NOMO-1 (cell line): ENCODE data around the gene OOEP.
"Not testable (repeated sequence)": the region's sequence is repeated elsewhere in the genome, so short reads cannot be mapped to it uniquely, and the experiment has no call there.

ENCODE experiments used
- DNase-seq, 2 experiments: peaks; one replicate each; lab custom pipeline; 2025; ENCODE audit not compliant: unreplicated experiment in 2 of 2; lab: John Stamatoyannopoulos, UW

The OOEP gene

GRCh38 chr6:73369563-73369962 lies at the start of gene OOEP:
Gene OOEP, minus strand, starts transcription at chr6:73369897. Its CDS starts 105 bp downstream, at chr6:73369792.
- DNase-seq: no peak

GRCh38 chr6:73418081-73418741 lies 48.5 kb upstream of the OOEP start:
- DNase-seq: no peak

GRCh38 chr6:73413102-73413501 lies 43.4 kb upstream of the OOEP start:
- no peak for DNase-seq

- no peak for DNase-seq
These were observed 39.7 kb upstream of the OOEP start for GRCh38 chr6:73409395-73409794.

- no peak for DNase-seq
These were observed 31.0 kb upstream of the OOEP start for GRCh38 chr6:73400656-73401055.

GRCh38 chr6:73395875-73396274 lies 26.2 kb upstream of the OOEP start:
- DNase-seq: no peak

GRCh38 chr6:73394577-73395354 lies 25.1 kb upstream of the OOEP start, which contains the start of gene DDX43:
Gene DDX43, plus strand, starts transcription at chr6:73394828. Its CDS starts 78 bp downstream, at chr6:73394906.
- DNase-seq: no peak

- no peak for DNase-seq
These were observed 23.6 kb upstream of the OOEP start for GRCh38 chr6:73393278-73393677.

GRCh38 chr6:73392188-73392587 lies 22.5 kb upstream of the OOEP start:
- DNase-seq: not testable (repeated sequence)

GRCh38 chr6:73391675-73392074 lies 22.0 kb upstream of the OOEP start:
- DNase-seq: no peak

- no peak for DNase-seq
These were observed 20.2 kb upstream of the OOEP start for GRCh38 chr6:73389854-73390253.

GRCh38 chr6:73388800-73389512 lies 19.3 kb upstream of the OOEP start:
- peak; percentile 75 to 77 for DNase-seq

GRCh38 chr6:73388433-73388799 lies 18.7 kb upstream of the OOEP start:
- no peak for DNase-seq

GRCh38 chr6:73382462-73383113 lies 12.9 kb upstream of the OOEP start:
- no peak for DNase-seq

- not testable (repeated sequence) for DNase-seq
These were observed 11.8 kb upstream of the OOEP start for GRCh38 chr6:73381531-73381930.

GRCh38 chr6:73377225-73377624 lies 7.5 kb upstream of the OOEP start:
- no peak for DNase-seq

- DNase-seq: no peak
These were observed 5.5 kb upstream of the OOEP start for GRCh38 chr6:73375216-73375615.

- no peak for DNase-seq
These were observed 2.8 kb upstream of the OOEP start for GRCh38 chr6:73372516-73372915.

- DNase-seq: no peak
These were observed 2.3 kb upstream of the OOEP start for GRCh38 chr6:73371984-73372383.

- DNase-seq: no peak
These were observed 540 bp downstream of the OOEP start for GRCh38 chr6:73369157-73369556.

GRCh38 chr6:73368675-73369074 lies 1.0 kb downstream of the OOEP start:
- no peak for DNase-seq
